H1 (cell line): ENCODE data around the gene ALPK3. TPM values are rescaled to one million over a fixed set of nuclear protein-coding genes. Genes with fewer than 3 reads are reported as not detected.

Experiments used
- CTCF ChIA-PET: fragments of 300-600 bp; sonication (Branson Sonifier 250); formaldehyde crosslinking; loops from one replicate; lab custom pipeline; 2021; ENCODE audit not compliant: partially characterized antibody; lab: Charles Lee
- POLR2A ChIA-PET: fragments of 300-600 bp; sonication (Branson Sonifier 250); formaldehyde crosslinking; loops from one replicate; lab custom pipeline; 2021; ENCODE audit warnings: inconsistent platforms; ENCODE audit not compliant: partially characterized antibody; lab: Charles Lee
- DNase-seq, 2 experiments: peaks; one replicate each; pipeline versions ENCODE4 v3.0.0 to v3.0.0-alpha.2; 2010 to 2022; ENCODE audit warnings: low spot score in 2 of 2, low read depth in 1 of 2, mixed read lengths in 1 of 2
- FAIRE-seq: peaks from 2 replicates; lab custom pipeline; 2011; peaks lifted over from hg19 to GRCh38; lab: Jason Lieb, UNC
- H2AFZ ChIP-seq: 2 replicates; pipeline ENCODE4 v1.8.1; 2012; ENCODE audit warnings: low read length, inconsistent platforms
- H2AK5ac ChIP-seq: 2 replicates; pipeline ENCODE4 v1.6.1; 2013; ENCODE audit warnings: low read depth, low read length
- H2BK120ac ChIP-seq: replicated peaks from 2 replicates; pipeline ENCODE3; 2013; ENCODE audit warnings: low read depth, low read length, inconsistent platforms
- H2BK12ac ChIP-seq: 2 replicates; pipeline ENCODE4 v1.6.1; 2013; ENCODE audit warnings: low read depth, low read length
- H2BK15ac ChIP-seq: 2 replicates; pipeline ENCODE4 v1.6.1; 2013; ENCODE audit warnings: low read length
- H2BK20ac ChIP-seq: 2 replicates; pipeline ENCODE4 v1.6.1; 2013; ENCODE audit warnings: low read length
- H2BK5ac ChIP-seq: 2 replicates; pipeline ENCODE4 v1.6.1; 2013; ENCODE audit warnings: low read depth, low read length
- H3K14ac ChIP-seq: 2 replicates; pipeline ENCODE4 v1.6.1; 2013; ENCODE audit warnings: inconsistent platforms; ENCODE audit not compliant: insufficient read length
- H3K18ac ChIP-seq: 2 replicates; pipeline ENCODE4 v1.6.1; 2013; ENCODE audit warnings: low read length; ENCODE audit errors: extremely low read depth
- H3K23ac ChIP-seq: 2 replicates; pipeline ENCODE4 v1.6.1; 2013; ENCODE audit warnings: inconsistent platforms; ENCODE audit not compliant: insufficient read length
- H3K23me2 ChIP-seq: 2 replicates; pipeline ENCODE4 v1.6.1; 2013; ENCODE audit warnings: low read depth, low read length
- H3K27ac ChIP-seq: 2 replicates; pipeline ENCODE4 v1.6.1; 2011; ENCODE audit warnings: low read depth, low read length, inconsistent platforms
- H3K27me3 ChIP-seq, 4 experiments: replicated peaks in 1 of 4; 1 replicate in 1 of 4; 2 replicates in 3 of 4; pipeline versions ENCODE4 v1.6.1 to v1.8.1; 2011 to 2013; ENCODE audit warnings: low read length in 3 of 4, mild to moderate bottlenecking in 3 of 4, inconsistent platforms in 2 of 4, mixed read lengths in 2 of 4, moderate library complexity in 1 of 4; ENCODE audit not compliant: control insufficient read depth in 3 of 4, insufficient read depth in 3 of 4; ENCODE audit errors: extremely low read depth in 1 of 4
- H3K36me3 ChIP-seq, 4 experiments: 2 replicates each; pipeline versions ENCODE4 v1.6.1 to v1.8.1; 2011 to 2013; ENCODE audit warnings: mild to moderate bottlenecking in 4 of 4, low read length in 3 of 4, moderate library complexity in 2 of 4, control low read depth in 1 of 4, inconsistent platforms in 1 of 4; ENCODE audit not compliant: insufficient read depth in 4 of 4, control insufficient read depth in 2 of 4
- H3K4ac ChIP-seq: replicated peaks from 2 replicates; pipeline ENCODE3; 2013; ENCODE audit warnings: low read length, low read depth, mixed read lengths, inconsistent platforms; ENCODE audit not compliant: insufficient read length
- H3K4me1 ChIP-seq, 4 experiments: replicated peaks in 1 of 4; 1 replicate in 1 of 4; 2 replicates in 3 of 4; pipeline versions ENCODE4 v1.6.1 to v1.8.1; 2011 to 2013; ENCODE audit warnings: low read length in 3 of 4, inconsistent platforms in 2 of 4, mixed read lengths in 1 of 4; ENCODE audit not compliant: insufficient read depth in 4 of 4, control insufficient read depth in 3 of 4
- H3K4me2 ChIP-seq, 2 experiments: 2 replicates each; pipeline versions ENCODE4 v1.6.1 to v1.8.1; 2011 to 2013; ENCODE audit warnings: low read depth in 2 of 2, low read length in 2 of 2, control low read depth in 1 of 2, inconsistent platforms in 1 of 2, mild to moderate bottlenecking in 1 of 2; ENCODE audit not compliant: insufficient read depth in 1 of 2
- H3K4me3 ChIP-seq, 4 experiments: fragments of 200-600, 300-600 bp in 1 of 4; sonication (generic), shearing (Covaris generic), sonication (Bioruptor Twin) in 1 of 4; 2 replicates each; pipeline versions ENCODE4 v1.5.1 to v1.8.1; 2011 to 2016; ENCODE audit warnings: low read length in 4 of 4, low read depth in 3 of 4, control low read depth in 2 of 4, inconsistent platforms in 2 of 4, mild to moderate bottlenecking in 2 of 4, mixed read lengths in 1 of 4, moderate library complexity in 1 of 4; ENCODE audit not compliant: insufficient read depth in 2 of 4; ENCODE audit errors: extremely low read depth in 1 of 4
- H3K56ac ChIP-seq: replicated peaks from 2 replicates; pipeline ENCODE3; 2013; ENCODE audit warnings: low read depth, mild to moderate bottlenecking, mixed read lengths, low read length, inconsistent platforms; ENCODE audit not compliant: insufficient read length
- H3K79me1 ChIP-seq: 2 replicates; pipeline ENCODE4 v1.6.1; 2013; ENCODE audit warnings: low read depth, low read length, control low read depth
- H3K79me2 ChIP-seq, 2 experiments: 2 replicates each; pipeline versions ENCODE4 v1.6.1 to v1.8.1; 2012 to 2013; ENCODE audit warnings: low read length in 2 of 2, mild to moderate bottlenecking in 2 of 2, inconsistent platforms in 1 of 2; ENCODE audit not compliant: insufficient read depth in 2 of 2, control insufficient read depth in 1 of 2
- H3K9ac ChIP-seq, 4 experiments: replicated peaks in 1 of 4; 1 replicate in 1 of 4; 2 replicates in 3 of 4; pipeline versions ENCODE4 v1.6.1 to v1.8.1; 2011 to 2013; ENCODE audit warnings: low read depth in 3 of 4, low read length in 3 of 4, control low read depth in 2 of 4, mild to moderate bottlenecking in 2 of 4, moderate library complexity in 2 of 4, inconsistent platforms in 1 of 4; ENCODE audit errors: extremely low read depth in 1 of 4
- H3K9me3 ChIP-seq, 2 experiments: 2 replicates each; pipeline versions ENCODE4 v1.6.1 to v1.8.1; 2012 to 2013; ENCODE audit warnings: mild to moderate bottlenecking in 2 of 2, moderate library complexity in 2 of 2, control low read depth in 1 of 2, inconsistent platforms in 1 of 2, low read depth in 1 of 2, low read length in 1 of 2, mixed read lengths in 1 of 2; ENCODE audit not compliant: insufficient read depth in 2 of 2
- H4K20me1 ChIP-seq, 2 experiments: replicated peaks in 1 of 2; 2 replicates each; pipeline versions ENCODE3 to v1.8.1; 2011 to 2013; ENCODE audit warnings: inconsistent platforms in 2 of 2, low read length in 2 of 2, mild to moderate bottlenecking in 1 of 2; ENCODE audit not compliant: insufficient read depth in 2 of 2, control insufficient read depth in 1 of 2
- H4K5ac ChIP-seq: 2 replicates; pipeline ENCODE4 v1.6.1; 2013; ENCODE audit warnings: low read length, low read depth, mixed read lengths, inconsistent platforms; ENCODE audit not compliant: insufficient read length
- H4K8ac ChIP-seq: 2 replicates; pipeline ENCODE4 v1.8.0; 2013; ENCODE audit warnings: mild to moderate bottlenecking, moderate library complexity, low read length, inconsistent platforms; ENCODE audit not compliant: insufficient read depth; ENCODE audit errors: extremely low read depth
- H4K91ac ChIP-seq: replicated peaks from 2 replicates; pipeline ENCODE3; 2013; ENCODE audit warnings: low read length, mixed read lengths, inconsistent platforms; ENCODE audit not compliant: insufficient read length
- CTBP2 ChIP-seq: IDR thresholded peaks from 2 replicates; pipeline ENCODE4 v1.7.0; 2011; ENCODE audit warnings: borderline replicate concordance, mild to moderate bottlenecking, moderate library complexity, mixed read lengths, low read length; ENCODE audit not compliant: insufficient read depth, insufficient read length
- GABPA ChIP-seq: IDR thresholded peaks from 2 replicates; pipeline ENCODE4 v1.6.1; 2011; ENCODE audit warnings: mild to moderate bottlenecking, low read length, moderate library complexity, borderline replicate concordance; ENCODE audit not compliant: insufficient read depth
- KDM1A ChIP-seq: fragments of 200-600, 300-600 bp; sonication (generic); IDR thresholded peaks from 2 replicates; pipeline ENCODE4 v1.7.1; 2016; ENCODE audit warnings: mild to moderate bottlenecking, low read length, borderline replicate concordance
- SRF ChIP-seq: IDR thresholded peaks from 2 replicates; pipeline ENCODE4 v1.6.1; 2011; ENCODE audit warnings: mild to moderate bottlenecking, low read depth, low read length, moderate library complexity
- WGBS, 2 experiments: shearing (Covaris generic) in 1 of 2; methylation state at CpG; one replicate each; pipeline versions ENCODE4 v1.1.6 to v1.1.7; 2013 to 2015; ENCODE audit warnings: low lambda C conversion rate in 2 of 2, mixed read lengths in 2 of 2, inconsistent platforms in 1 of 2, low coverage in 1 of 2, missing lambda C conversion rate in 1 of 2; ENCODE audit not compliant: insufficient replicate concordance in 2 of 2, insufficient coverage in 1 of 2, insufficient read length in 1 of 2; ENCODE audit errors: extremely low coverage in 1 of 2, missing lambda C conversion rate in 1 of 2; 5-methylcytosine and 5-hydroxymethylcytosine counted together
- polyA plus RNA-seq, 7 experiments: library from polyadenylated mRNA; depleted of rRNA in 3 of 7; stranded (reverse) in 5 of 7; unstranded in 2 of 7; fragments of >200 nt in 5 of 7; fragments of 200-250 nt in 2 of 7; gene quantifications; 1 replicate in 5 of 7; 2 replicates in 1 of 7; 4 replicates in 1 of 7; pipeline versions ENCODE4 v1.2.1 to v1.2.3, GENCODE V29; 2011 to 2013; ENCODE audit warnings: missing spikeins in 2 of 7, mixed read lengths in 2 of 7
- total RNA-seq: library from RNA; stranded (reverse); fragmentation: NEBNext Ultra II Directional; extraction: Animal tissue kit (Norgen Biotek cat#: 25700); gene quantifications from 2 replicates; pipeline ENCODE4 v1.2.1, GENCODE V29; 2021

The ALPK3 gene
- total and polyA plus RNA-seq, 2 of the 8 experiments (the other 6 are each of a cell fraction or from before 2014, with no cell fraction given): 4.4 to 19.2 TPM

GRCh38 chr15:84873997-84874396 lies 56.8 kb downstream of the ALPK3 start:
- no peak overlapping the region for H3K23ac ChIP-seq
- WGBS, 2 experiments: 90% methylated on average over 5 of the region's 7 CpGs; no CpG with 5 or more reads in 1 of the 2 experiments
- H2BK20ac ChIP-seq: no peak overlapping the region
- H2AFZ ChIP-seq: no peak overlapping the region
- ChIA-PET CTCF (interaction anchor here (0.9 to 2.2 kb wide), 2 partner anchors 9 to 49 kb away, joined by 4 to 5 read pairs; no protein-coding TSS in a partner anchor), POLR2A (interaction anchor here (1.2 to 1.5 kb wide), 3 partner anchors 12 to 33 kb away, joined by 3 to 7 read pairs (median 3); no protein-coding TSS in a partner anchor)
- H3K4me1 ChIP-seq: peaks cover 0 to 4% (median 0%) of the 10 kb centered on the region in 4 experiments; a peak in 1 of 7 replicates
- no peak overlapping the region for H4K91ac ChIP-seq
- no peak overlapping the region for H2BK120ac ChIP-seq
- no peak overlapping the region for H3K18ac ChIP-seq
- H3K79me2 ChIP-seq: no peaks in the 10 kb centered on the region
- no peak for FAIRE-seq
- no peak overlapping the region for H3K9ac ChIP-seq
- no peak overlapping the region for H3K56ac ChIP-seq
- no peaks in the 10 kb centered on the region for H3K79me1 ChIP-seq
- H4K8ac ChIP-seq: no peak overlapping the region
- no peaks in the 10 kb centered on the region for H3K23me2 ChIP-seq
- H2AK5ac ChIP-seq: no peak overlapping the region
- H3K9me3 ChIP-seq: no peaks in the 10 kb centered on the region
- no peaks in the 10 kb centered on the region for H3K36me3 ChIP-seq
- no peak overlapping the region for H2BK5ac ChIP-seq
- H3K4me3 ChIP-seq: no peak overlapping the region
- no peak overlapping the region for H4K5ac ChIP-seq
- no peak overlapping the region for H2BK15ac ChIP-seq
- H3K4me2 ChIP-seq: no peak overlapping the region
- no peak overlapping the region for H2BK12ac ChIP-seq
- no peak overlapping the region for H3K27ac ChIP-seq
- no peak for TF ChIP-seq CTBP2
- TF ChIP-seq SRF: no peak
- no peak for TF ChIP-seq GABPA
- no peak for TF ChIP-seq KDM1A
- no peak overlapping the region for H3K4ac ChIP-seq
- H3K14ac ChIP-seq: no peak overlapping the region
- no peak for DNase-seq
- H4K20me1 ChIP-seq: no peaks in the 10 kb centered on the region
- H3K27me3 ChIP-seq: no peaks in the 10 kb centered on the region
